ENCODE results near the gene TPCN1. TPM values are rescaled to one million over a fixed set of nuclear protein-coding genes. Genes with fewer than 3 reads are reported as not detected.

The TPCN1 gene
- total RNA-seq, 1 experiment from 2014 or later: 19.0 TPM

- Histone ChIP-seq H3F3A (ENCODE audit: low read length, unreplicated experiment) (no peaks in the 10 kb centered on the region), H3K27me3 (ENCODE audit: low read length) (no peaks in the 10 kb centered on the region), H3K4me3 (ENCODE audit: low read length) (no peak overlapping the region), H3K9me2 (replicated peaks; ENCODE audit: low read length) (no peaks in the 10 kb centered on the region), H3K79me2 (ENCODE audit: low read length) (no peaks in the 10 kb centered on the region), H3K27ac (ENCODE audit: low read length) (no peak overlapping the region), H2AFZ (ENCODE audit: low read length) (no peak overlapping the region), H4K20me1 (ENCODE audit: low read length) (no peaks in the 10 kb centered on the region), H3K4me2 (ENCODE audit: low read length) (no peak overlapping the region), H3K4me1 (ENCODE audit: insufficient read depth, low read length) (peaks cover 26% of the 10 kb centered on the region), H3K36me3 (ENCODE audit: low read depth, low read length) (peaks cover 2% of the 10 kb centered on the region; the same call in 1 of the 2 replicates), H3K9me3 (ENCODE audit: low read length) (no peaks in the 10 kb centered on the region), H3K9ac (ENCODE audit: low read length) (no peak overlapping the region)
- no peak for TF ChIP-seq EZH2phosphoT487 (IDR thresholded peaks at IDR 0.05; ENCODE audit: borderline replicate concordance, low read length)
- no peak for TF ChIP-seq EZH2 (IDR thresholded peaks at IDR 0.05; ENCODE audit: low read length, unreplicated experiment)
- TF ChIP-seq, protein P1, sequence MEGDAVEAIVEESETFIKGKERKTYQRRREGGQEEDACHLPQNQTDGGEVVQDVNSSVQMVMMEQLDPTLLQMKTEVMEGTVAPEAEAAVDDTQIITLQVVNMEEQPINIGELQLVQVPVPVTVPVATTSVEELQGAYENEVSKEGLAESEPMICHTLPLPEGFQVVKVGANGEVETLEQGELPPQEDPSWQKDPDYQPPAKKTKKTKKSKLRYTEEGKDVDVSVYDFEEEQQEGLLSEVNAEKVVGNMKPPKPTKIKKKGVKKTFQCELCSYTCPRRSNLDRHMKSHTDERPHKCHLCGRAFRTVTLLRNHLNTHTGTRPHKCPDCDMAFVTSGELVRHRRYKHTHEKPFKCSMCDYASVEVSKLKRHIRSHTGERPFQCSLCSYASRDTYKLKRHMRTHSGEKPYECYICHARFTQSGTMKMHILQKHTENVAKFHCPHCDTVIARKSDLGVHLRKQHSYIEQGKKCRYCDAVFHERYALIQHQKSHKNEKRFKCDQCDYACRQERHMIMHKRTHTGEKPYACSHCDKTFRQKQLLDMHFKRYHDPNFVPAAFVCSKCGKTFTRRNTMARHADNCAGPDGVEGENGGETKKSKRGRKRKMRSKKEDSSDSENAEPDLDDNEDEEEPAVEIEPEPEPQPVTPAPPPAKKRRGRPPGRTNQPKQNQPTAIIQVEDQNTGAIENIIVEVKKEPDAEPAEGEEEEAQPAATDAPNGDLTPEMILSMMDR (conservative IDR thresholded peaks at IDR 0.05; ENCODE audit: low read depth, low read length): no peak
- no TSS peak for BruUV-seq (replicated peaks)
- POLR2A ChIA-PET (ENCODE audit: unreplicated experiment): no interaction called here
- ATAC-seq (no peak), DNase-seq (no peak)
- intact Hi-C loops (cut with micrococcal nuclease): no loop called here
- CTCF ChIA-PET: no interaction called here
Measured at GRCh38 chr12:113301811-113302210, 80.5 kb downstream of the TPCN1 start.

DNA sequence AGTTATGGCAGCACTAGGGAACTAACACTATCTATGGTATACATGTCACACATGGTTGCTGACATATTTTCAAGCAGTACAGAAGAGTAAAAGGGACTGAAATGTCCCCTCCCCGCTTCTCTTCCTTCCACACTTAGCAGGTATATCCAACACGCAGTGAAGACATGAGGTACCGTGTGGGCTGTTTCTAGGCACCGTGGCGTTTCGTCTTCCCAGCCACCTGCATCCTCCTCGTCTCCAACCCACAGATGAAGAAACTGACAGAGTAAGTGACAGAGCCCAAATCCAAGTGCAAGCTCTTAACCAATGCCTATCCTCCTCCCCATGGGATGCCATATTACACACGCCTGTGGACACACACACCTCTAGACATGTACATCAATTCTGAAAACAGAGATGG lies 81.2 kb downstream of the TPCN1 start:
- no TSS peak for BruUV-seq (replicated peaks)
- Histone ChIP-seq H3K4me1 (ENCODE audit: insufficient read depth, low read length) (peaks cover 32% of the 10 kb centered on the region), H3K79me2 (ENCODE audit: low read length) (no peaks in the 10 kb centered on the region), H3K36me3 (ENCODE audit: low read depth, low read length) (peaks cover 2% of the 10 kb centered on the region; the same call in 1 of the 2 replicates), H3K27ac (ENCODE audit: low read length) (no peak overlapping the region), H3K9me2 (replicated peaks; ENCODE audit: low read length) (no peaks in the 10 kb centered on the region), H4K20me1 (ENCODE audit: low read length) (no peaks in the 10 kb centered on the region), H3K4me2 (ENCODE audit: low read length) (no peak overlapping the region), H3F3A (ENCODE audit: low read length, unreplicated experiment) (no peaks in the 10 kb centered on the region), H3K4me3 (ENCODE audit: low read length) (no peak overlapping the region), H3K9ac (ENCODE audit: low read length) (no peak overlapping the region), H3K27me3 (ENCODE audit: low read length) (no peaks in the 10 kb centered on the region), H3K9me3 (ENCODE audit: low read length) (no peaks in the 10 kb centered on the region), H2AFZ (ENCODE audit: low read length) (no peak overlapping the region)
- ChIA-PET CTCF (no interaction called here), POLR2A (ENCODE audit: unreplicated experiment) (no interaction called here)
- intact Hi-C loops (cut with micrococcal nuclease): no loop called here
- no peak for ATAC-seq
- no peak for DNase-seq
- no peak for TF ChIP-seq EZH2phosphoT487 (IDR thresholded peaks at IDR 0.05; ENCODE audit: borderline replicate concordance, low read length)
- TF ChIP-seq, protein P1 (conservative IDR thresholded peaks at IDR 0.05; ENCODE audit: low read depth, low read length): no peak
- TF ChIP-seq EZH2 (IDR thresholded peaks at IDR 0.05; ENCODE audit: low read length, unreplicated experiment): no peak

- H3K4me2 ChIP-seq (ENCODE audit: low read length): no peak overlapping the region
- intact Hi-C loops (cut with micrococcal nuclease): no loop called here
- no peak for ATAC-seq
- H3K27me3 ChIP-seq (ENCODE audit: low read length): no peaks in the 10 kb centered on the region
- H3K27ac ChIP-seq (ENCODE audit: low read length): no peak overlapping the region
- DNase-seq: no peak
- H3K9me3 ChIP-seq (ENCODE audit: low read length): no peaks in the 10 kb centered on the region
- ChIA-PET POLR2A (ENCODE audit: unreplicated experiment) (interaction anchor here (0.7 kb wide), 1 partner anchor 83 kb away, joined by 7 read pairs; no protein-coding TSS in a partner anchor), CTCF (no interaction called here)
- peaks cover 2% of the 10 kb centered on the region; the same call in 1 of the 2 replicates for H3K36me3 ChIP-seq (ENCODE audit: low read depth, low read length)
- no peak overlapping the region for H3K4me3 ChIP-seq (ENCODE audit: low read length)
- no peaks in the 10 kb centered on the region for H3K79me2 ChIP-seq (ENCODE audit: low read length)
- no peaks in the 10 kb centered on the region for H3K9me2 ChIP-seq (replicated peaks; ENCODE audit: low read length)
- peaks cover 38% of the 10 kb centered on the region for H3K4me1 ChIP-seq (ENCODE audit: insufficient read depth, low read length)
- no peaks in the 10 kb centered on the region for H3F3A ChIP-seq (ENCODE audit: low read length, unreplicated experiment)
- no peak overlapping the region for H2AFZ ChIP-seq (ENCODE audit: low read length)
- H3K9ac ChIP-seq (ENCODE audit: low read length): no peak overlapping the region
- no peaks in the 10 kb centered on the region for H4K20me1 ChIP-seq (ENCODE audit: low read length)
- BruUV-seq (replicated peaks): no TSS peak
- TF ChIP-seq EZH2phosphoT487 (IDR thresholded peaks at IDR 0.05; ENCODE audit: borderline replicate concordance, low read length) (no peak), EZH2 (IDR thresholded peaks at IDR 0.05; ENCODE audit: low read length, unreplicated experiment) (no peak)
- TF ChIP-seq, protein P1 (conservative IDR thresholded peaks at IDR 0.05; ENCODE audit: low read depth, low read length): no peak
Measured at GRCh38 chr12:113302886-113303640, 81.8 kb downstream of the TPCN1 start.

Measured in PC-3 (cell line).